CD4-positive, CD25-positive, alpha-beta regulatory T cell (primary cell): ENCODE measurements around the gene DNAH14. TPM values are rescaled to one million over a fixed set of nuclear protein-coding genes. Genes with fewer than 3 reads are reported as not detected.
A peak's percentile ranks its signal among the peaks of the same experiment; 100 is the strongest.
"Not testable (repeated sequence)": the region's sequence is repeated elsewhere in the genome, so short reads cannot be mapped to it uniquely, and the experiment has no call there.

Experiments
- ATAC-seq, 2 donors: fragments of 150-1000 bp; cut with Tn5 transposase; one replicate each; pipeline ENCODE4 v1.10.0; 2021; ENCODE audit warnings: low read depth in 2 of 2, moderate number of reproducible peaks in 2 of 2, moderate library complexity in 1 of 2
- DNase-seq, 3 donors: peaks; one replicate each; pipeline versions ENCODE4 v3.0.0 to v3.0.0-alpha.2; 2012 to 2022; ENCODE audit warnings: mixed read lengths in 1 of 3
- H3K27ac ChIP-seq: one replicate; pipeline ENCODE4 v1.7.0; 2013; ENCODE audit warnings: mild to moderate bottlenecking, low read length; ENCODE audit not compliant: insufficient read depth, poor library complexity, severe bottlenecking
- H3K27me3 ChIP-seq: one replicate; pipeline ENCODE4 v1.7.0; 2013; ENCODE audit warnings: low read length; ENCODE audit not compliant: control insufficient read depth, insufficient read depth
- H3K36me3 ChIP-seq: one replicate; pipeline ENCODE4 v1.7.0; 2013; ENCODE audit warnings: mild to moderate bottlenecking, low read length, moderate library complexity; ENCODE audit not compliant: control insufficient read depth, insufficient read depth
- H3K4me1 ChIP-seq: 2 replicates; pipeline ENCODE4 v1.7.0; 2013; ENCODE audit warnings: mild to moderate bottlenecking, low read length; ENCODE audit not compliant: insufficient read depth, control insufficient read depth, poor library complexity, severe bottlenecking
- H3K4me3 ChIP-seq: one replicate; pipeline ENCODE4 v1.7.0; 2013; ENCODE audit warnings: low read depth, mild to moderate bottlenecking, low read length, moderate library complexity
- H3K9me3 ChIP-seq, 2 experiments: 1 replicate in 1 of 2; 2 replicates in 1 of 2; pipeline ENCODE4 v1.7.0; 2013; ENCODE audit warnings: low read length in 2 of 2, mild to moderate bottlenecking in 1 of 2, moderate library complexity in 1 of 2; ENCODE audit not compliant: control insufficient read depth in 2 of 2
- H3K27ac Mint-ChIP-seq, 3 donors: one replicate each; pipeline ENCODE4 v1.8.0; 2020 to 2022; ENCODE audit warnings: mild to moderate bottlenecking in 3 of 3, mixed read lengths in 3 of 3, moderate library complexity in 2 of 3
- H3K27me3 Mint-ChIP-seq: one replicate; pipeline ENCODE4 v1.8.0; 2022; ENCODE audit warnings: mild to moderate bottlenecking, mixed read lengths
- H3K36me3 Mint-ChIP-seq: one replicate; pipeline ENCODE4 v1.8.0; 2020; ENCODE audit warnings: mixed read lengths
- H3K4me1 Mint-ChIP-seq, 4 donors: one replicate each; pipeline ENCODE4 v1.8.0; 2020 to 2022; ENCODE audit warnings: mixed read lengths in 4 of 4, mild to moderate bottlenecking in 1 of 4
- H3K4me3 Mint-ChIP-seq, 4 donors: one replicate each; pipeline ENCODE4 v1.8.0; 2020 to 2022; ENCODE audit warnings: mild to moderate bottlenecking in 4 of 4, mixed read lengths in 4 of 4, moderate library complexity in 3 of 4
- H3K9me3 Mint-ChIP-seq, 7 donors: one replicate each; pipeline ENCODE4 v1.8.0; 2020 to 2022; ENCODE audit warnings: mixed read lengths in 7 of 7, mild to moderate bottlenecking in 3 of 7, moderate library complexity in 2 of 7
- polyA plus RNA-seq, 4 donors: library from polyadenylated mRNA; unstranded; fragments of 300-500 nt; fragmentation: Illumina TruSeq; gene quantifications; one replicate each; pipeline ENCODE4 v1.2.3, GENCODE V29; 2021
- total RNA-seq: library from RNA; stranded (reverse); gene quantifications from one replicate; pipeline ENCODE4 v1.2.3, GENCODE V29; 2022

Gene DNAH14
- total and polyA plus RNA-seq, 5 donors from 2014 or later = 0.02 to 0.13 TPM; not detected in 3

GRCh38 chr1:225386860-225387259, 457.4 kb downstream of the DNAH14 start:
- H3K9me3 ChIP-seq, H3K4me1 ChIP-seq, H3K4me3 Mint-ChIP-seq, DNase-seq, H3K36me3 ChIP-seq, H3K4me1 Mint-ChIP-seq, ATAC-seq, H3K27me3 Mint-ChIP-seq, H3K9me3 Mint-ChIP-seq, H3K27ac ChIP-seq, H3K4me3 ChIP-seq, H3K27ac Mint-ChIP-seq, H3K27me3 ChIP-seq: not testable (repeated sequence)
- peaks cover 17% of the 10 kb centered on the region for H3K36me3 Mint-ChIP-seq

GRCh38 chr1:225388372-225388771, 458.9 kb downstream of the DNAH14 start:
- H3K27me3 ChIP-seq = no peaks in the 10 kb centered on the region
- Mint-ChIP-seq H3K36me3 (peaks cover 13% of the 10 kb centered on the region), H3K27ac (peak overlapping the region in 1 of 3 donors; percentile 20), H3K27me3 (no peaks in the 10 kb centered on the region), H3K9me3 (peaks cover 0 to 2% (median 0%) of the 10 kb centered on the region in 7 donors), H3K4me3 (no peak overlapping the region), H3K4me1 (peaks cover 0 to 3% (median 0%) of the 10 kb centered on the region in 4 donors)
- H3K36me3 ChIP-seq = no peaks in the 10 kb centered on the region
- H3K4me3 ChIP-seq = no peak overlapping the region
- ATAC-seq = no peak
- no peak overlapping the region for H3K27ac ChIP-seq
- no peak for DNase-seq
- no peaks in the 10 kb centered on the region for H3K9me3 ChIP-seq
- no peaks in the 10 kb centered on the region for H3K4me1 ChIP-seq

- Histone ChIP-seq H3K36me3 (no peaks in the 10 kb centered on the region), H3K9me3 (no peaks in the 10 kb centered on the region), H3K4me1 (no peaks in the 10 kb centered on the region), H3K27ac (no peak overlapping the region), H3K27me3 (no peaks in the 10 kb centered on the region), H3K4me3 (no peak overlapping the region)
- Mint-ChIP-seq H3K4me3 (no peak overlapping the region), H3K27me3 (no peaks in the 10 kb centered on the region), H3K4me1 (peaks cover 0 to 3% (median 0%) of the 10 kb centered on the region in 4 donors), H3K36me3 (peaks cover 10% of the 10 kb centered on the region), H3K27ac (no peak overlapping the region), H3K9me3 (peaks cover 0 to 1% (median 0%) of the 10 kb centered on the region in 7 donors)
- ATAC-seq (no peak), DNase-seq (peak in 1 of 3 donors; percentile 8)
Measured at GRCh38 chr1:225389843-225390242, 460.4 kb downstream of the DNAH14 start.

- H3K27me3 ChIP-seq = no peaks in the 10 kb centered on the region
- peak overlapping the region in 2 of 3 donors; percentile 29 to 45 for H3K27ac Mint-ChIP-seq
- H3K36me3 ChIP-seq = peaks cover 25% of the 10 kb centered on the region
- peaks cover 24% of the 10 kb centered on the region for H3K36me3 Mint-ChIP-seq
- ATAC-seq (no peak), DNase-seq (peak in 1 of 3 donors; percentile 10)
- no peak overlapping the region for H3K27ac ChIP-seq
- H3K4me1 ChIP-seq = no peaks in the 10 kb centered on the region
- H3K9me3 Mint-ChIP-seq = no peaks in the 10 kb centered on the region
- H3K27me3 Mint-ChIP-seq = no peaks in the 10 kb centered on the region
- no peaks in the 10 kb centered on the region for H3K9me3 ChIP-seq
- H3K4me3 Mint-ChIP-seq = no peak overlapping the region
- no peak overlapping the region for H3K4me3 ChIP-seq
- peaks cover 2 to 11% (median 10%) of the 10 kb centered on the region in 4 donors for H3K4me1 Mint-ChIP-seq
Measured at GRCh38 chr1:225396357-225396756, 466.9 kb downstream of the DNAH14 start.

GRCh38 chr1:225400968-225401367, 471.5 kb downstream of the DNAH14 start:
- Histone ChIP-seq H3K4me1 (no peaks in the 10 kb centered on the region), H3K9me3 (no peaks in the 10 kb centered on the region), H3K36me3 (peaks cover 69% of the 10 kb centered on the region), H3K4me3 (no peak overlapping the region), H3K27me3 (no peaks in the 10 kb centered on the region), H3K27ac (no peak overlapping the region)
- no peak for ATAC-seq
- no peak for DNase-seq
- peak overlapping the region in 1 of 3 donors; percentile 56 for H3K27ac Mint-ChIP-seq
- peaks cover 54% of the 10 kb centered on the region for H3K36me3 Mint-ChIP-seq
- no peaks in the 10 kb centered on the region for H3K27me3 Mint-ChIP-seq
- peaks cover 5 to 16% (median 8%) of the 10 kb centered on the region in 4 donors for H3K4me1 Mint-ChIP-seq
- H3K9me3 Mint-ChIP-seq = no peaks in the 10 kb centered on the region
- no peak overlapping the region for H3K4me3 Mint-ChIP-seq

- no peak for DNase-seq
- Mint-ChIP-seq H3K4me3 (no peak overlapping the region), H3K27me3 (no peaks in the 10 kb centered on the region), H3K36me3 (peaks cover 65% of the 10 kb centered on the region), H3K27ac (peak overlapping the region in 2 of 3 donors; percentile 11 to 69), H3K9me3 (no peaks in the 10 kb centered on the region), H3K4me1 (peaks cover 0 to 19% (median 8%) of the 10 kb centered on the region in 4 donors)
- peaks cover 90% of the 10 kb centered on the region for H3K36me3 ChIP-seq
- H3K4me1 ChIP-seq = no peaks in the 10 kb centered on the region
- H3K27ac ChIP-seq = no peak overlapping the region
- H3K4me3 ChIP-seq = no peak overlapping the region
- no peak for ATAC-seq
- no peaks in the 10 kb centered on the region for H3K27me3 ChIP-seq
- H3K9me3 ChIP-seq = no peaks in the 10 kb centered on the region
Measured at GRCh38 chr1:225406976-225407725, 477.7 kb downstream of the DNAH14 start.

- no peaks in the 10 kb centered on the region for H3K27me3 Mint-ChIP-seq
- Histone ChIP-seq H3K9me3 (no peaks in the 10 kb centered on the region), H3K4me1 (no peaks in the 10 kb centered on the region), H3K27me3 (no peaks in the 10 kb centered on the region), H3K27ac (no peak overlapping the region), H3K36me3 (peaks cover 89% of the 10 kb centered on the region), H3K4me3 (no peak overlapping the region)
- DNase-seq = no peak
- peaks cover 71% of the 10 kb centered on the region for H3K36me3 Mint-ChIP-seq
- H3K27ac Mint-ChIP-seq = peak overlapping the region in 1 of 3 donors; percentile 83
- peaks cover 0 to 19% (median 9%) of the 10 kb centered on the region in 4 donors for H3K4me1 Mint-ChIP-seq
- no peaks in the 10 kb centered on the region for H3K9me3 Mint-ChIP-seq
- H3K4me3 Mint-ChIP-seq = no peak overlapping the region
- no peak for ATAC-seq
Measured at GRCh38 chr1:225407755-225408154, 478.3 kb downstream of the DNAH14 start.

GRCh38 chr1:225408249-225408648, 478.8 kb downstream of the DNAH14 start:
- ATAC-seq (no peak), DNase-seq (no peak)
- no peaks in the 10 kb centered on the region for H3K9me3 Mint-ChIP-seq
- Histone ChIP-seq H3K27ac (no peak overlapping the region), H3K9me3 (no peaks in the 10 kb centered on the region), H3K36me3 (peaks cover 89% of the 10 kb centered on the region), H3K27me3 (no peaks in the 10 kb centered on the region), H3K4me1 (no peaks in the 10 kb centered on the region), H3K4me3 (no peak overlapping the region)
- H3K4me3 Mint-ChIP-seq = no peak overlapping the region
- H3K4me1 Mint-ChIP-seq = peaks cover 0 to 19% (median 10%) of the 10 kb centered on the region in 4 donors
- H3K36me3 Mint-ChIP-seq = peaks cover 71% of the 10 kb centered on the region
- H3K27me3 Mint-ChIP-seq = no peaks in the 10 kb centered on the region
- H3K27ac Mint-ChIP-seq = peak overlapping the region in 2 of 3 donors; percentile 63 to 83
